Measurements from ENCODE around the gene LAMA3. TPM values are rescaled to one million over a fixed set of nuclear protein-coding genes. Genes with fewer than 3 reads are reported as not detected.
A peak's percentile ranks its signal among the peaks of the same experiment; 100 is the strongest.

The LAMA3 gene
- total RNA-seq, 1 donor from 2014 or later = 1.7 TPM

DNA sequence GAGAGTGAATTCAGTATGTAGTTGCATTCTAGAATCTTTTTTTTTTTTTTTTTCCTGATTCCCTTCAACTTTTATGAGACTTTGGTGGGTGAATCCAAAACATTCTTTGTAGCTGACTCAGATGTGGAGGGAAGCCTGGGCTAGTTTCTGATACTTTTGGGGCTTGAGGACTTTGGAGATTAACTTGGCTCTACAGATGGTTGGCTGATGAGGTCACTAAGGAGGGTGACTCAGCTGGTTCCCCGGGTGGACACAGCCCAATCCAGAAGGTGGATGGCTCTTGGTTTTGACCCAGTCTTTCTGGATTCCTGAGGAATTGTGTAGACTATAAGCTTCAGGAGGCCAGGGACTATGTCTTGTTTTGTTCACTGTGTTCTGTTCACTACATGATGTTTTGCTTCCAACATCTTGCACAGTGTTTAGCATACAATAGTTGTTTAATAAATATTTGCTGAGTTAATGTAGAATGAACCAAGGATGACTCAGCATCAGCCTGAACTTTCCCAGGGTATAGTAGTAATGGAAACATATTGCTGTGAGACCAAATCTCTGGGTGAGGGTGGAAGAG is 30.5 kb downstream of the LAMA3 start:
- H3K27ac Mint-ChIP-seq (ENCODE audit: unreplicated experiment) = no peak overlapping the region
- no peak overlapping the region for H3K4me3 Mint-ChIP-seq (ENCODE audit: unreplicated experiment)
- TF ChIP-seq, protein P1, sequence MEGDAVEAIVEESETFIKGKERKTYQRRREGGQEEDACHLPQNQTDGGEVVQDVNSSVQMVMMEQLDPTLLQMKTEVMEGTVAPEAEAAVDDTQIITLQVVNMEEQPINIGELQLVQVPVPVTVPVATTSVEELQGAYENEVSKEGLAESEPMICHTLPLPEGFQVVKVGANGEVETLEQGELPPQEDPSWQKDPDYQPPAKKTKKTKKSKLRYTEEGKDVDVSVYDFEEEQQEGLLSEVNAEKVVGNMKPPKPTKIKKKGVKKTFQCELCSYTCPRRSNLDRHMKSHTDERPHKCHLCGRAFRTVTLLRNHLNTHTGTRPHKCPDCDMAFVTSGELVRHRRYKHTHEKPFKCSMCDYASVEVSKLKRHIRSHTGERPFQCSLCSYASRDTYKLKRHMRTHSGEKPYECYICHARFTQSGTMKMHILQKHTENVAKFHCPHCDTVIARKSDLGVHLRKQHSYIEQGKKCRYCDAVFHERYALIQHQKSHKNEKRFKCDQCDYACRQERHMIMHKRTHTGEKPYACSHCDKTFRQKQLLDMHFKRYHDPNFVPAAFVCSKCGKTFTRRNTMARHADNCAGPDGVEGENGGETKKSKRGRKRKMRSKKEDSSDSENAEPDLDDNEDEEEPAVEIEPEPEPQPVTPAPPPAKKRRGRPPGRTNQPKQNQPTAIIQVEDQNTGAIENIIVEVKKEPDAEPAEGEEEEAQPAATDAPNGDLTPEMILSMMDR (IDR thresholded peaks at IDR 0.05; ENCODE audit: unreplicated experiment) = no peak
- H3K4me1 Mint-ChIP-seq (ENCODE audit: unreplicated experiment) = peaks cover 25% of the 10 kb centered on the region
- H3K9me3 Mint-ChIP-seq (ENCODE audit: unreplicated experiment) = no peaks in the 10 kb centered on the region
- no peaks in the 10 kb centered on the region for H3K36me3 Mint-ChIP-seq (ENCODE audit: low read depth, unreplicated experiment)
- no peaks in the 10 kb centered on the region for H3K27me3 Mint-ChIP-seq (ENCODE audit: unreplicated experiment)
- DNase-seq (ENCODE audit: low spot score) = no peak

DNA sequence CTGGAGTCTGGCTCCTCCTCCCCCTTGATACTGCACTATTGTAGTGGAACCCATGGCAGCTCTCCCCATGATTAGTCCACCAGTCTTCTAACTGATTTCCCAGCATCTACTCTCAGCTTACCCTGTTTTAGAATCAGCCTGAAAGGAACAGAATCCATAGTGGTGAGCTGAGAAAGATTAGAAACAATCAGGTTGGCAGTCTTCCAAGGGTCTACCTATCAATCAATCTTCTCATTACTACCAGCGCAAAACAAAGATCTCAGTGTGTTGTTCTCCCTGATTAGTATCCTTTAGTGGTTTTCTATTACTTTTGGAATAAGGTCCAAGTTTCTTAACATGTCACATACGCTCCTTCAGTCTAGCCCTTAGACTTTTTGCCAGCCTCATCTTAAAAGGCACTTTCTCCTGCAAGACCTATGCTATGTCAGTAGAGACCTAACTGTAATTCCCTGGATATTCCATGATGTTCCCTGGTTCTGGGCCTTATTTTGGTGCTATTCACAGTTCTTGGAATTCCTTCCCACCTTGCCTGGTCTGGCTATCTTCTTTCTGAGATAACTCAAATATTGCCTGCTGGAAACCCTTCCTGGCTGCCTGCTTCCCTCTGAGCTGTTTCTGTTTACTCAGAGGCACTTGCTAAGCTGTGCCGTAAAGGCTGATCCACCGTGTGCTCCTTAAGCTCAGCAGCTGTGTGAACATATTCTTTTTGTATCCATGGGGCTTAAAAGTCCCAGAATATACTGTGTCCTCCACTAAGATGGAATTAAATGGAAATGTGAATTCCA is 32.6 kb downstream of the LAMA3 start:
- Mint-ChIP-seq H3K36me3 (ENCODE audit: low read depth, unreplicated experiment) (no peaks in the 10 kb centered on the region), H3K4me3 (ENCODE audit: unreplicated experiment) (no peak overlapping the region), H3K27me3 (ENCODE audit: unreplicated experiment) (no peaks in the 10 kb centered on the region), H3K27ac (ENCODE audit: unreplicated experiment) (no peak overlapping the region), H3K4me1 (ENCODE audit: unreplicated experiment) (peaks cover 32% of the 10 kb centered on the region), H3K9me3 (ENCODE audit: unreplicated experiment) (no peaks in the 10 kb centered on the region)
- no peak for DNase-seq (ENCODE audit: low spot score)
- TF ChIP-seq, protein P1 (IDR thresholded peaks at IDR 0.05; ENCODE audit: unreplicated experiment) = no peak

DNA sequence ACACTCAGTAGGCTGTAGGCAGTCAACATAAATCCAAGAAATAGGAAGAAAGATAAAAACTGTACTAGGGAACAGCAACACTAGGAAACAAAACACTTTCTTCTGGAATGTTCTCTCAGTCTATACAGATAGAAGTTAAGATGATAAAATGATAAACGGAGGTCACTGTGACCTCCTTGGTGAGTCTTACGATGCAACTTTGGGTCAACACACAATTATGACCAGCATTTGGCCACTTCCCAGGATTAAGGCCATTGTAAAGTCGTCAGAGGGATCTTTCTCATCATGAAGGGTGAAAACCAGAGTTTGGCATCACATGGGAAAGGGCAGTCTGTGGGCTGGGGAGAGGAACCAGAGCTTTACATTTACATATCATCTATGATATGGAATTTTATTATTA is 33.4 kb downstream of the LAMA3 start:
- H3K9me3 Mint-ChIP-seq (ENCODE audit: unreplicated experiment) = no peaks in the 10 kb centered on the region
- TF ChIP-seq, protein P1 (IDR thresholded peaks at IDR 0.05; ENCODE audit: unreplicated experiment) = no peak
- no peaks in the 10 kb centered on the region for H3K36me3 Mint-ChIP-seq (ENCODE audit: low read depth, unreplicated experiment)
- H3K4me1 Mint-ChIP-seq (ENCODE audit: unreplicated experiment) = peaks cover 32% of the 10 kb centered on the region
- no peak for DNase-seq (ENCODE audit: low spot score)
- no peak overlapping the region for H3K4me3 Mint-ChIP-seq (ENCODE audit: unreplicated experiment)
- H3K27ac Mint-ChIP-seq (ENCODE audit: unreplicated experiment) = no peak overlapping the region
- H3K27me3 Mint-ChIP-seq (ENCODE audit: unreplicated experiment) = no peaks in the 10 kb centered on the region

DNA sequence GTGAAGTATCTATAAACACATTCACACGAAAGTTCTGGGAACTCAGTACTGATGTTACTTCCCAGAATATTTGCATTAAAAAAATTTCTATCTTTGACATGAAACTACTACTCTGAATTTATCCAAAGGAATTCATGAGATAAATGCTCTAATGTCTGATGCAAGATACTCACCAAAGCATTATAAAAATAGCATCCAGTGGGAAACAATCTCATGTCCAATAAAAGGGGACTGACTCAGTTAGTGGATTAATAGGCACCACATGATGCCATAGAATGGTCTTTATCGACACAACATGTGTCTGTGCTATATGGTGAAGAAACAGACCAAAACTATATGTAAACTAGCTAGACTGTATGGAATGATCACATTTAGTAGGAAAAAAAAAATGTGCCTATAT is 33.9 kb downstream of the LAMA3 start:
- Mint-ChIP-seq H3K27me3 (ENCODE audit: unreplicated experiment) (no peaks in the 10 kb centered on the region), H3K4me3 (ENCODE audit: unreplicated experiment) (no peak overlapping the region), H3K36me3 (ENCODE audit: low read depth, unreplicated experiment) (no peaks in the 10 kb centered on the region), H3K9me3 (ENCODE audit: unreplicated experiment) (no peaks in the 10 kb centered on the region), H3K27ac (ENCODE audit: unreplicated experiment) (no peak overlapping the region), H3K4me1 (ENCODE audit: unreplicated experiment) (peaks cover 32% of the 10 kb centered on the region)
- DNase-seq (ENCODE audit: low spot score) = no peak
- TF ChIP-seq, protein P1 (IDR thresholded peaks at IDR 0.05; ENCODE audit: unreplicated experiment) = no peak

DNA sequence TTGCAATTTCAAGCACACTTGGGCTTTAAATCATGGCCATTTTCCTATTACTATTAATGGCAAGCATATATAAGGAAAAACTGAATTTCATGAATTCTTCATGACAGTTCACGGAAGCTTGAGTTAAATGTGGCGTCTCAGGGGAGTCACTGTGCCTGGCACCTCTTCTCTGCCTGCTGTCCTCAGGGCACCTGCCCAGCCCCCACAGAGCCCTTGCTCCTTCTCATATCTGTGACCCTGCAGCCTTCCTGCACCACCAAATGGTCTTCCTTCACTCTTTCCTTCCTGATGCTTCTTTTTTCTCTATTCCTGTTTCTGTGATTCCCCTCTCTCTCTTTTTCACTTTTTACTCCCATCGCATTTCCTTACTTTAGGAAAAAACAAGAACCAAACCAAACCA is 35.4 kb downstream of the LAMA3 start:
- no peak for DNase-seq (ENCODE audit: low spot score)
- Mint-ChIP-seq H3K4me3 (ENCODE audit: unreplicated experiment) (no peak overlapping the region), H3K27ac (ENCODE audit: unreplicated experiment) (peak overlapping the region; percentile 1), H3K36me3 (ENCODE audit: low read depth, unreplicated experiment) (no peaks in the 10 kb centered on the region), H3K27me3 (ENCODE audit: unreplicated experiment) (no peaks in the 10 kb centered on the region), H3K9me3 (ENCODE audit: unreplicated experiment) (no peaks in the 10 kb centered on the region), H3K4me1 (ENCODE audit: unreplicated experiment) (peaks cover 32% of the 10 kb centered on the region)
- TF ChIP-seq, protein P1 (IDR thresholded peaks at IDR 0.05; ENCODE audit: unreplicated experiment) = no peak
